ENCODE measurements around the gene NCK1.
"Not testable (repeated sequence)": the region's sequence is repeated elsewhere in the genome, so short reads cannot be mapped to it uniquely, and the experiment has no call there.

Gene NCK1

DNA sequence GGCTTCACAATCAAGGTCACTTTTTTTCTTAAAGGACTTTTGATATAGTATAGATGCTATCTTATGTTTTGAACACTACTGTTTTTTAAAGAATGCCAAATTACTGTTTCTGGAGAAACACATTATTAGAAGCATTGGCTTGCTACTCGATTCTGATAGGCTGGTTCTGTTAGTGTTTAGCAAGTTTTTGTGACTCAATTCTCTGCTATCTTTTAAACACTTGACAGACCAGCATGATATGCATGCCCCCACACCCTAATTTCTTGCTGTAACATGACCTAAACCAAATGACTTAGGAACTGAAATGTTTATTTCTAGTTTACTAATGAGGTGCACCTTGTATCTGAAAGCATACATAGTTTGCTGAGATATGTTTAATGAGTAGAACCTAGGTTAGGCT is 90.3 kb downstream of the NCK1 start:
- DNase-seq = no peak

DNA sequence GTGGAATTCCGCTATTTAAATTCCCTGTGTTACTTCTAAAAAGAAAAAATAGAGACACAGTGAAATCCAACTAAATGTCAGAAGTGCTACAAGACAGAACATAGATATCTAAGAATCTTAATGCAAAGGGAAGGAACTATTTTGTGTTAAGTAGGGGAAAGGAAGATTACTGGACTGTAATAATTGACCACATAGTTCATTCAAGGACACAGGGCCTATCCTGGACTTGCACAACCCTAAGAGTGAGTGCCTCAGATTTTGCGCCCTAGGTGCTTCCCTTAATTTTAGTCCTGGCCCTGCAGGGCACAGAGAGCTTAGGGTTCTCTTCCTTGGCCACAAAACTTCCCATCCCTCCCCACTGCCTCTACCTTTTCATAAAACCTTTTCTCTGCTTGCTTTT is 92.2 kb downstream of the NCK1 start:
- no peak for DNase-seq

- DNase-seq = no peak
Measured at GRCh38 chr3:136954980-136955780, 93.2 kb downstream of the NCK1 start.

DNA sequence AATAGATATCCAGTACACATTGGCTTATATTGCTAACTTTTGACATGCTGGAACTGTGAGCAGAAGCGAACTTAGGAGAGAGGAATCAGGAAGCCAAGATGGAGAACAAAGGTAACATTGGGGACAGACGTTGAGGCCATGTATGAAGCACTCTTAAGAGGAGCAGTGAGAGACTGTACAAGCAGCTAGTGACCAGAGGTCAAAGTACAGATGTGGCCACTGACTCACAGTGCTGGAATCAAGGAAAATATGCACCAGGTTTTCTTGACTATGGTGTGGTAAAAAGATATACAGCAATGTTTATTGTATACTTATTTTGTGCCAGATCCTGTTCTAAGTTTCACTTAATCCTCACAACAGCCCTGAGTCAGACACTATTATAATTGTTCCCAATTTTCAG is 93.8 kb downstream of the NCK1 start:
- no peak for DNase-seq

GRCh38 chr3:136956971-136957370 is 95.0 kb downstream of the NCK1 start:
- no peak for DNase-seq

- no peak for DNase-seq
Measured at GRCh38 chr3:136957751-136958288, 95.8 kb downstream of the NCK1 start, which contains the start of gene IL20RB. TSS of gene IL20RB (plus strand) at chr3:136957983. CDS start at chr3:136958114, 131 bp downstream.

GRCh38 chr3:136958939-136959338 is 96.9 kb downstream of the NCK1 start:
- DNase-seq = no peak

DNA sequence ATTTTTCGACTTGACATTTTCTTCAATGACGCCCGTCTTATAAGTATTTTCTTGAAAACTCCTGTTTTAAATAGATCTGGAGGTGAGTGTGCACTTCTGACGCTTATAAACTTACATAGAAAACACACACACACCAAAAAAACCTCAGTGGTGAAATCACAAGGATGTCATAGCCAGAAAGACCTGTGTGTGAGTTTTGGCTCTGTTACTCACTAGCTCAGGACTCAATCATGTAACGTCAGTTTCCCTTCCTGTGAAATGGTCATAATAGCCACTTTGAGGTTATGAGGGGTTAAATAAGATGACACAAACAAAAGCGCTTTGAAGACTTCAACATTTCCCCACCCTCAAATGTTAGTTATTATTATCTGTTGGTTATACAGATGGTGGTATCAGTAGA is 97.6 kb downstream of the NCK1 start:
- no peak for DNase-seq

- DNase-seq = no peak
Measured at GRCh38 chr3:136960838-136961836, 99.1 kb downstream of the NCK1 start.

- no peak for DNase-seq
Measured at GRCh38 chr3:136962927-136963326, 100.9 kb downstream of the NCK1 start.

GRCh38 chr3:136969539-136969938 is 107.5 kb downstream of the NCK1 start:
- DNase-seq = not testable (repeated sequence)

DNA sequence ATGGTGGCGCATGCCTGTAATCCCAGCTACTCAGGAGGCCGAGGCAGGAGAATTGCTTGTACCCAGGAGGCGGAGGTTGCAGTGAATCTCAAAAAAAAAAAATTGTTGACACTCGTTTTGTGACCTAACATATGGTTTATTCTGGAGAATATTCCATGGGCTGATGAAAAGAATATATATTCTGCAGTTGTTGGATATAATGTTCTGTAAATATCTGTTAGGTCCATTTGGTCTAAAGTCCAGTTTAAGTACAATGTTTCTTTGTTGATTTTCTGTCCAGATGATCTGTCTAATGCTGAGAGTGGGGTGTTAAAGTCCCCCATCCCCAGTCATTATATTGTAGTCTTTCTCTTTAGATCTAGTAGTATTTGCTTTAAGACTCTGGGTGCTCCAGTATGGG is 111.3 kb downstream of the NCK1 start:
- DNase-seq = no peak

DNA sequence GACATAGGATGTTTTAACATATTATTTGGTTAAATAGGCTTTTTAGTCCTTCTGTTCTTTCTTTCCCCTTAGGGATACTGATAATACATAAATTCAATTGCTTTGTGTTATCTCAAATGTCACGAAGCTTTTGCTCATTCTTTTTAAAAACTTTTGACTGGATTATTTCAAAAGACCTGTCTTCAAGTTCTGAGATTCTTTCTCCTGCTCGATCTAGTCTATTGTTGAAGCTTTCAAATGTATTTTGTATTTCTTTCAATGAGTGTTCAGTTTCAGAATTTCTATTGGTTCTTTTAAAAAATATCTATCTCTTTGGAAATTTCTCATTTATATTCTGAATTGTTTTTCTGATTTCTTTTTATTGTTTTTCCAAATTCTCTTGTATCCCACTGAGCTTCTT is 112.7 kb downstream of the NCK1 start:
- DNase-seq = no peak

GRCh38 chr3:136979204-136979603 is 117.2 kb downstream of the NCK1 start:
- no peak for DNase-seq

DNA sequence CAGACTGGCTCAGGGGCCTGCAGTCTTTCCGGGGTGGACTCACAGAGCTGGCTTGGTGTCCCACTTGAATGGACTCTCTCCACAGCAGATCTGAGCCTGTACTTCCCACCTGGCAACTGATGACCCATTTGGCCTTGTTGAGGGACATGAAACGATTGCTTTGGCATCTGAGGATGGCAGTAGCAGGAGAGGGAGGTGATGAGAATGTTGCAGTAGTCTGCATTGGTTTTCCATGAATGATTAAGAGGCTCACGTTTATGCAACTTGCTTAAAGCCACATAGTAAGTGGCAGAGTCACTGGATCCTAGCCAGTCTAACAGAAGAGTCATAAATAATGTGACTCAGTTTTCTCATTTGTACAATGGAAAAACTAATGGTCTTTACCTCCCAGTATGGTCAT is 117.7 kb downstream of the NCK1 start:
- DNase-seq = no peak

GRCh38 chr3:136982033-136982432 is 120.0 kb downstream of the NCK1 start:
- no peak for DNase-seq

- no peak for DNase-seq
Measured at GRCh38 chr3:136982520-136983138, 120.6 kb downstream of the NCK1 start.

DNA sequence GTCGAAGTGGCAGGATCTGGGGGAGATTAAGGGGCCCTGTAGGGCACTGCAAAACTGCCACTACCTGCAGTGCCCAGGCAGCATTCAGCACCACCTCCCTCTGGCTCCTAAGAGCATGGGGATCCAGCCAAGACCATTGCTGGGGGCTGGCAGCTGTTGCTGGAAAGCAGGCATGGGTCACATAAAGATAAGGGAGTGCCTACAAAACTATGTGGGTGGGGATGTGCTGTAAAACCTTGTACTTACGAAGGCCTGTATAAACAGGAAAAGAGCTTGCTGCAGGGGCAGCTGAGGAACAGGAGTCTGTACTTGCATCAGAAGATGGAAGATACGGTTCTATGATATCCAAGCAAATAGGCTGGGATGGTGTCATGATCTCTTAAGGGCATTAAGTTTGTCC is 122.8 kb downstream of the NCK1 start:
- no peak for DNase-seq

DNA sequence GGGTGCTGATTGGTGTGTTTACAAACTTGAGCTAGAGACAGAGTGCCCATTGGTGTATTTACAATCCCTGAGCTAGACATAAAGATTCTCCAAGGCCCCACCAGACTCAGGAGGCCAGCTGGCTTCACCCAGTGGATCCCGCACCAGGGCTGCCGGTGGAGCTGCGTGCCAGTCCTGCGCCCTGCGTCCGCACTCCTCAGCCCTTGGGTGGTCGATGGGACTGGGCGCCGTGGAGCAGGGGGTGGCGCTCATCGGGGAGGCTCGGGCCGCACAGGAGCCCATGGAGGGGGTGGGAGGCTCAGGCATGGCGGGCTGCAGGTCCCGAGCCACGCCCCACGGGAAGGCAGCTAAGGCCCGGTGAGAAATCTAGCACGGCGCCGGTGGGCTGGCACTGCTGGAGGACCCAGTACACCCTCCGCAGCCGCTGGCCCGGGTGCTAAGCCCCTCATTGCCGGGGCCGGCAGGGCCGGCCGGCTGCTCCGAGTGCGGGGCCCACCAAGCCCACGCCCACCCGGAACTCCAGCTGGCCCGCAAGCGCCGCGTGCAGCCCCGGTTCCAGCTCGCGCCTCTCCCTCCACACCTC is 125.5 kb downstream of the NCK1 start:
- not testable (repeated sequence) for DNase-seq

DNA sequence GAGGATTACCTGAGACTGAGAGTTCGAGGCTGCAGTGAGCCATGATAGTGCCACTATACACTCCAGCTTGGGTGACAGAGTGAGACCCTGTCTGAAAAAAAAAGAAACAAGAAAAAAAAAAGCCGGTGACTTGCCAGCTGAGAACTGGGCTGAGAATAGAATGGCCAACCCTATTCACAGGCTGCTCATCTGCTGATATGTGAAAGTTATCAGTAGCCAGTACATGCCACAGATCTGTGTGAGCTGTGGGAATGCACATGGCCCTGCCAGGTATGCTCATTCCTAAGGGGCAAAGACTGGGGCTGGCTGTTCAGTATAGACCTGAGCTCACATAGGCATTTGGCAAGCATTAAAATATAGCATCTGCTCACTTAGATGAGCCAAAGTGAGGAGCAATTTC is 126.6 kb downstream of the NCK1 start:
- no peak for DNase-seq

DNA sequence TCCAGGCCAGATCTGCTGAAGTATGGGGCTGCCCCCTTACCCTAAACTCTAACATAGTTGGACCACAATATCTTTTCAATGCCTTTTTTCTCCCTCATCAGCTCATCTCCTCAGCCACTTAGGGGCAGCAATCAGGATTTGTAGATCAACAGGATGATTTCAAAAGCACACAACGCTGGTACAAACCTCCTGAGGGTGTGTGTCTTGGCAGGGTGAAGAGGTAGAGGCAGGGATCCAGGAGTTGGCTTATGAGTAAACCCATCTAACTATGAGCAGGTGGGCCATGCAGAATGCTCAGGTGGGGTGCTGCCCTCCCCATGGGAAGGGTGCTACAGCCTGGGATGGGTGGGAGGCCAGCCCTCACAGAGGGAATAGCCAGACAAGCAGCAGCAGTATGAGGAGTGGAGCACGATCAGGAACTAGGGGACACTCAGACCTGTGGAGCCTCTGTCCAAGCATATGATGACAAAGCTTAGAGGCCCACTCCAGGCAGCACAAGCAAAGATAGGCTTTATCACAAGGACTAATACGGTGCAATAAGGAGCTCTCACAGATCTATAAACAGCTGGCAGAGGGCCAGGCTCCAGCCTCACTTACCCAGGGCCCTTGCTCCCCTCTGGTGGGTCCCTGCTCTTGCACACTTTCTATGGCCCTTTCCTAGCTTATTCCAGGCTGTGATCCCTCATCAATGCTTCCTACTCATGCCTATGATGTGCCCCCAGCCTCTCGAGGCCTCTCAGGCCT is 127.9 kb downstream of the NCK1 start:
- no peak for DNase-seq

- DNase-seq = no peak
Measured at GRCh38 chr3:136990826-136991225, 128.8 kb downstream of the NCK1 start.
